GM21381 (cell line): ENCODE data around the gene POTEG.
"Not testable (repeated sequence)": the region's sequence is repeated elsewhere in the genome, so short reads cannot be mapped to it uniquely, and the experiment has no call there.

Experiments used
- ATAC-seq: cut with Tn5 transposase; IDR thresholded peaks from one replicate; pipeline ENCODE4 v1.9.1; 2021; ENCODE audit warnings: mild to moderate bottlenecking, moderate library complexity; ENCODE audit not compliant: unreplicated experiment

Gene POTEG

GRCh38 chr14:19374451-19374903 is 59.7 kb downstream of the POTEG start:
- not testable (repeated sequence) for ATAC-seq

GRCh38 chr14:19372813-19373500 is 61.2 kb downstream of the POTEG start:
- not testable (repeated sequence) for ATAC-seq

- not testable (repeated sequence) for ATAC-seq
Measured at GRCh38 chr14:19371767-19372166, 62.4 kb downstream of the POTEG start.

GRCh38 chr14:19362803-19363202 is 71.3 kb downstream of the POTEG start:
- ATAC-seq = not testable (repeated sequence)

- ATAC-seq = not testable (repeated sequence)
Measured at GRCh38 chr14:19362323-19362722, 71.8 kb downstream of the POTEG start.

- not testable (repeated sequence) for ATAC-seq
Measured at GRCh38 chr14:19361636-19362253, 72.4 kb downstream of the POTEG start.

- not testable (repeated sequence) for ATAC-seq
Measured at GRCh38 chr14:19360937-19361635, 73.1 kb downstream of the POTEG start.
